ENCODE results near the gene EIF2S2. TPM values are rescaled to one million over a fixed set of nuclear protein-coding genes. Genes with fewer than 3 reads are reported as not detected.
"Not testable (repeated sequence)": the region's sequence is repeated elsewhere in the genome, so short reads cannot be mapped to it uniquely, and the experiment has no call there.

Gene EIF2S2, protein sequence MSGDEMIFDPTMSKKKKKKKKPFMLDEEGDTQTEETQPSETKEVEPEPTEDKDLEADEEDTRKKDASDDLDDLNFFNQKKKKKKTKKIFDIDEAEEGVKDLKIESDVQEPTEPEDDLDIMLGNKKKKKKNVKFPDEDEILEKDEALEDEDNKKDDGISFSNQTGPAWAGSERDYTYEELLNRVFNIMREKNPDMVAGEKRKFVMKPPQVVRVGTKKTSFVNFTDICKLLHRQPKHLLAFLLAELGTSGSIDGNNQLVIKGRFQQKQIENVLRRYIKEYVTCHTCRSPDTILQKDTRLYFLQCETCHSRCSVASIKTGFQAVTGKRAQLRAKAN
- total RNA-seq: 49.4 to 152 TPM (median 148 TPM) in 3 replicates
- long read RNA-seq, transcript EIF2S2-201 (9 exons, 2,656 nt): major isoform, 794 of 862 reads
- long read RNA-seq, partial matches to known transcripts: 10 of 862 reads
- long read RNA-seq, other reads (novel, unspliced or antisense): 58 of 862 reads

DNA sequence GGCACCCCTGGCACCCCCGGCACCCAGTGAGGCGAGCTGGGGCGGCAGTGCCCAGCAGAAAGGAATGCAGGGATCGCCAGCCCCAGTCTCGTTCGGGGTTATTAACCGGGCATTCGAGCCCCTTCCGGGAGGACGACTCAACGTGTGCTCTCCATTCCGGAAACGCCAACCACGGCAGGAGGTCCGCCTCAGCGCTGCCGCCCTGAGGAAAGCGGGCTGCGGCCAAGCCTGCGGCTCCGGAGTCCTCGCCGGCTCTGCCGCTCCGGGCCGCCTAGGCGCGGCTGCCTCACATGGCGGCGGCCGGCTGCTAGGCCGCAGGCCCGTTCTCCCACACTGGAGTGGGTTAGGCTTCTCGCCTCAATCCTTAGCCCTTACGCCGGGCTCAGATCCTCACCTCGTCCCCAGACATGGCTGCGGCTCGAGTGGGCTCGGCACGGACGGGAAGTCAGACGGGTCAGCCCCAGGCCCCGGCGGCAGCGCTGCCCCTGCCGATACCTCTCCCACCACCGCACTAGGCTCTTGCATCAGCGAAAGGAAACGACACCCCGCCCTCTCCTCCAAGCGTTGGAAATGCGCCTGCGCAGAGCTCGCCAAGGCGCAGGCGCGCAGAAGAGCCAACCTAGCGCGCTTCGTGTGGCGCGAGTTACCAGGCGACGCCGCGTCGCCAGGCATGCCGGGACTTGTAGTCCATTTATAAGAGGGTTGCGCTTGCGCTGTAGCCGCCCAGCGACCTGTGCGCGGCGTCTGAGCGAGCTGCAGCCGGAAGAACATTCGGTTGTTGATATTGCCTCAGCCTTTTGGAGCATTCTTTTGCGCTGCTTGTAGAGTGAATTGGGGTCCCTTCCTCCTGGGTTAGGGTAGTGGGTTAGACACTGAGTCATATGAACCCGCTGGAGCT is at the start of gene EIF2S2:
Gene EIF2S2, minus strand, starts transcription at position 542 of the 898 bp plus-strand sequence. Its CDS starts 133 bp downstream, at position 409.
- peaks cover 51% of the 10 kb centered on the region for H3K4me1 Mint-ChIP-seq (ENCODE audit: low read depth)
- H3K27ac Mint-ChIP-seq (ENCODE audit: unreplicated experiment): peak within 1 kb of the TSS; percentile 99
- no peaks in the 10 kb centered on the region for H3K9me3 Mint-ChIP-seq (ENCODE audit: low read depth)
- peaks cover 16% of the 10 kb centered on the region for H3K36me3 Mint-ChIP-seq (ENCODE audit: low read depth)
- TF ChIP-seq, protein P1, sequence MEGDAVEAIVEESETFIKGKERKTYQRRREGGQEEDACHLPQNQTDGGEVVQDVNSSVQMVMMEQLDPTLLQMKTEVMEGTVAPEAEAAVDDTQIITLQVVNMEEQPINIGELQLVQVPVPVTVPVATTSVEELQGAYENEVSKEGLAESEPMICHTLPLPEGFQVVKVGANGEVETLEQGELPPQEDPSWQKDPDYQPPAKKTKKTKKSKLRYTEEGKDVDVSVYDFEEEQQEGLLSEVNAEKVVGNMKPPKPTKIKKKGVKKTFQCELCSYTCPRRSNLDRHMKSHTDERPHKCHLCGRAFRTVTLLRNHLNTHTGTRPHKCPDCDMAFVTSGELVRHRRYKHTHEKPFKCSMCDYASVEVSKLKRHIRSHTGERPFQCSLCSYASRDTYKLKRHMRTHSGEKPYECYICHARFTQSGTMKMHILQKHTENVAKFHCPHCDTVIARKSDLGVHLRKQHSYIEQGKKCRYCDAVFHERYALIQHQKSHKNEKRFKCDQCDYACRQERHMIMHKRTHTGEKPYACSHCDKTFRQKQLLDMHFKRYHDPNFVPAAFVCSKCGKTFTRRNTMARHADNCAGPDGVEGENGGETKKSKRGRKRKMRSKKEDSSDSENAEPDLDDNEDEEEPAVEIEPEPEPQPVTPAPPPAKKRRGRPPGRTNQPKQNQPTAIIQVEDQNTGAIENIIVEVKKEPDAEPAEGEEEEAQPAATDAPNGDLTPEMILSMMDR (IDR thresholded peaks at IDR 0.05): no peak
- peak; percentile 97 for DNase-seq (ENCODE audit: low spot score)
- H3K27me3 Mint-ChIP-seq (ENCODE audit: low read depth): no peaks in the 10 kb centered on the region
- peak within 1 kb of the TSS; percentile 96 for H3K4me3 Mint-ChIP-seq (ENCODE audit: unreplicated experiment)

- not testable (repeated sequence) for H3K4me3 Mint-ChIP-seq (ENCODE audit: unreplicated experiment); DNase-seq (ENCODE audit: low spot score); H3K36me3 Mint-ChIP-seq (ENCODE audit: low read depth); H3K27me3 Mint-ChIP-seq (ENCODE audit: low read depth); H3K27ac Mint-ChIP-seq (ENCODE audit: unreplicated experiment); H3K4me1 Mint-ChIP-seq (ENCODE audit: low read depth); H3K9me3 Mint-ChIP-seq (ENCODE audit: low read depth)
These were observed 45.7 kb upstream of the EIF2S2 start for GRCh38 chr20:34157697-34158096.

GRCh38 chr20:34155836-34156235 is 43.8 kb upstream of the EIF2S2 start:
- Mint-ChIP-seq H3K4me3 (ENCODE audit: unreplicated experiment) (no peak overlapping the region), H3K27me3 (ENCODE audit: low read depth) (peaks cover 6% of the 10 kb centered on the region)
- DNase-seq (ENCODE audit: low spot score): no peak

DNA sequence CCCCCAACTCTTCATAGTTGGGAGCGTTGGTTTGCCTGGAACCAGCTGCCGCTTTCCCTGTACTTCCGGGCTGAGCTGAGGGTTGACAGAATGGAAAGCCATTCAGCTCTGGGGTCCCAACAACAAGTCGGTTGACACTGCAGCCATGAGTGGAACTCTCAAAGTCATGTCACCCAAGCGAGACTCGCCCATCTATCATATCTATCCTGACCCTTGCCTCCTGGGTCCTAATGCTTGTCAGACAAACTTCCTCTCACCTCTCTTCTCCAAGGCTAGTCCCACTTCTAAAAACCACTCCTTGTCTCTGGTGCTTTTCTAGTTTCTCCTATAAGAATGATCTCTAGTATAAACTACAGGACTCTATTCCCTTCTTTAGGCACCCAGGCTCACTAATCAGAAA is 41.1 kb upstream of the EIF2S2 start:
- not testable (repeated sequence) for H3K27ac Mint-ChIP-seq (ENCODE audit: unreplicated experiment); H3K4me3 Mint-ChIP-seq (ENCODE audit: unreplicated experiment); H3K27me3 Mint-ChIP-seq (ENCODE audit: low read depth); H3K9me3 Mint-ChIP-seq (ENCODE audit: low read depth); H3K36me3 Mint-ChIP-seq (ENCODE audit: low read depth); DNase-seq (ENCODE audit: low spot score)
- peaks cover 23% of the 10 kb centered on the region for H3K4me1 Mint-ChIP-seq (ENCODE audit: low read depth)

More at GRCh38 chr20:34155836-34156235, 43.8 kb upstream of the EIF2S2 start:
- H3K27ac Mint-ChIP-seq (ENCODE audit: unreplicated experiment): no peak overlapping the region
- no peaks in the 10 kb centered on the region for H3K36me3 Mint-ChIP-seq (ENCODE audit: low read depth)
- TF ChIP-seq, protein P1 (IDR thresholded peaks at IDR 0.05): no peak
- H3K4me1 Mint-ChIP-seq (ENCODE audit: low read depth): peaks cover 6% of the 10 kb centered on the region
- no peaks in the 10 kb centered on the region for H3K9me3 Mint-ChIP-seq (ENCODE audit: low read depth)

DNA sequence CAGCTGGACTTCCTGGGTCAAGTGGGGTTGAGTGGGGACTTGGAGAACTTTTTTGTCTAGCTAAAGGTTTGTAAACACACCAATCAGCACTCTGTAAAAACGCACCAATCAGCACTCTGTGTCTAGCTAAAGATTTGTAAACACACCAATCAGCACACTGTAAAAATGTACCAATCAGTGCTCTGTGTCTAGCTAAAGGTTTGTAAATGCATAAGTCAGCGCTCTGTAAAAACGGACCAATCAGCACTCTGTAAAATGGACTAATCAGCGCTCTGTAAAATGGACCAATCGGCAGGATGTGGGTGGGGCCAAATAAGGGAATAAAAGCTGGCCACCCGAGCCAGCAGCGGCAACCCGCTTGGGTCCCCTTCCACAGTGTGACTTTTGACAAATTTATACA is 40.0 kb upstream of the EIF2S2 start:
- not testable (repeated sequence) for H3K9me3 Mint-ChIP-seq (ENCODE audit: low read depth); H3K27ac Mint-ChIP-seq (ENCODE audit: unreplicated experiment); DNase-seq (ENCODE audit: low spot score); H3K27me3 Mint-ChIP-seq (ENCODE audit: low read depth); H3K36me3 Mint-ChIP-seq (ENCODE audit: low read depth); H3K4me3 Mint-ChIP-seq (ENCODE audit: unreplicated experiment)
- H3K4me1 Mint-ChIP-seq (ENCODE audit: low read depth): peaks cover 23% of the 10 kb centered on the region

GRCh38 chr20:34150306-34151000 is 38.4 kb upstream of the EIF2S2 start:
- peaks cover 23% of the 10 kb centered on the region for H3K4me1 Mint-ChIP-seq (ENCODE audit: low read depth)
- no peak for DNase-seq (ENCODE audit: low spot score)
- H3K9me3 Mint-ChIP-seq (ENCODE audit: low read depth): no peaks in the 10 kb centered on the region
- peak overlapping the region; percentile 1 for H3K4me3 Mint-ChIP-seq (ENCODE audit: unreplicated experiment)
- TF ChIP-seq, protein P1 (IDR thresholded peaks at IDR 0.05): no peak
- peak overlapping the region; percentile 70 for H3K27ac Mint-ChIP-seq (ENCODE audit: unreplicated experiment)
- H3K36me3 Mint-ChIP-seq (ENCODE audit: low read depth): no peaks in the 10 kb centered on the region
- peaks cover 2% of the 10 kb centered on the region for H3K27me3 Mint-ChIP-seq (ENCODE audit: low read depth)

Data from chondrocyte (in vitro differentiated cells).